ENCODE results near the gene MYL9.

DNA sequence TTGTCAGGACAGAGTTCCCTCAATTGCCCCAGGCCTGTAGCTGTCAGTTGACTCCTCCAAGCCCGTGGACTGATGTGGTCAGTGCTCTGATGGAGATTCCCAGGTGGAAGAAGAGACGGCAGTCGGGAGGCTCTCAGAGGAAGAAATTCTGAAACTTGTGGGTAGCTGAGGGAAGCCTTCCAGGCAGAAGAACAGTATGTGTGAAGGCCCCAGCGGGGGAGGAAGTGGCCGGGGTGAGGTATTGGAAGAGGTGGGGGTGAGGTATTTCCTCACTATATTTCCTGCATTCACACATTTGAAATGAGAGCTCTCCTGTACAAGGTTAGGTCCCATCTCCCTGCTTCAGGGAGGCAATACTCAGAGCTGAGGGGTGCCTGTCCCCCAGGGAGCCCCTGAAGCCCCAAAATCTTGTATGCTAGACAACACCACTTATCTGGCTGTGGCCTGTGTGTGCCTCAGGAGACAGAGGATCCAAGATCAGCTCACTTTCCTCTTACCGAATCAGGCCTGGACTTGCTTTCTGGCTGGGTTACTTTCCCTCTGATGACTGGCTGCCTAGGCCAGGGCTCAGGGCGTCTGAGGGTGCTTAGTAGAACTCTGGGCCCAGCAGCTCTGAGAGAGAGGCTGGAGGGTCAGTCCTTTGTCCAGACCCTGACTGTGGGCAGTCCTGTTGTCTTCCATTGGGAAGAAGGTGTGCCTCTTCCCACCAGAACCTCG is 49.3 kb upstream of the MYL9 start:
- TF ChIP-seq CTCF (optimal IDR thresholded peaks at IDR 0.05 in 1 of 3, IDR thresholded peaks at IDR 0.05 in 1 of 3, conservative IDR thresholded peaks at IDR 0.05 in 1 of 3; ENCODE audit: extremely low read depth in 1 of 3, insufficient read depth in 2 of 3, low read length in 3 of 3): no peak
- no peak for TF ChIP-seq EZH2 (IDR thresholded peaks at IDR 0.05; ENCODE audit: low read length)

Data from keratinocyte (primary cell).